A673 (cell line): ENCODE measurements around the gene AOC2. TPM values are rescaled to one million over a fixed set of nuclear protein-coding genes. Genes with fewer than 3 reads are reported as not detected.

Experiments
- BruUV-seq: library from RNA; stranded (reverse); fragments of 400-500 nt; replicated peaks from 2 replicates; lab custom pipeline; 2021; lab: Mats Ljungman, UMichigan
- CTCF ChIA-PET: fragments of 300-600 bp; sonication (Branson Sonifier 250); formaldehyde crosslinking; loops from one replicate; lab custom pipeline; 2022; ENCODE audit warnings: antibody characterized with exemption; lab: Charles Lee
- POLR2A ChIA-PET: fragments of 300-600 bp; sonication (Branson Sonifier 250); formaldehyde crosslinking; loops from one replicate; lab custom pipeline; 2022; ENCODE audit warnings: antibody characterized with exemption; ENCODE audit not compliant: low non-redundant PET; lab: Charles Lee
- DNase-seq: peaks from one replicate; pipeline ENCODE4 v3.0.0-alpha.2; 2015; ENCODE audit warnings: low spot score
- H3K27ac ChIP-seq: fragments of 200-600 bp; sonication (generic); 2 replicates; pipeline ENCODE4 v1.5.1; 2016; ENCODE audit warnings: mixed run types, low read depth, mild to moderate bottlenecking, mixed read lengths, antibody characterized with exemption, low read length; ENCODE audit not compliant: poor library complexity, severe bottlenecking
- H3K27me3 ChIP-seq: fragments of 200-600 bp; sonication (generic); replicated peaks from 2 replicates; pipeline ENCODE4 v1.6.1; 2017; ENCODE audit warnings: mixed run types, low read depth, mild to moderate bottlenecking, mixed read lengths, antibody characterized with exemption, low read length; ENCODE audit not compliant: insufficient read depth, poor library complexity
- H3K36me3 ChIP-seq: fragments of 200-600 bp; sonication (generic); 2 replicates; pipeline ENCODE4 v1.6.1; 2016; ENCODE audit warnings: mixed run types, mild to moderate bottlenecking, mixed read lengths, antibody characterized with exemption, low read length; ENCODE audit not compliant: insufficient read depth, poor library complexity, severe bottlenecking
- H3K4me1 ChIP-seq: fragments of 200-600 bp; sonication (generic); 2 replicates; pipeline ENCODE4 v1.6.1; 2017; ENCODE audit warnings: mixed run types, mild to moderate bottlenecking, mixed read lengths, antibody characterized with exemption, low read length; ENCODE audit not compliant: insufficient read depth, poor library complexity, severe bottlenecking
- H3K4me3 ChIP-seq: fragments of 200-600 bp; sonication (generic); 2 replicates; pipeline ENCODE4 v1.5.1; 2016; ENCODE audit warnings: low read depth, mixed run types, mild to moderate bottlenecking, mixed read lengths, low read length; ENCODE audit not compliant: poor library complexity, severe bottlenecking
- H3K9me3 ChIP-seq: fragments of 200-600 bp; sonication (generic); 2 replicates; pipeline ENCODE4 v1.6.1; 2016; ENCODE audit warnings: mixed run types, low read depth, mild to moderate bottlenecking, mixed read lengths, antibody characterized with exemption, low read length; ENCODE audit not compliant: poor library complexity, severe bottlenecking
- EZH2 ChIP-seq: fragments of 200-600 bp; sonication (generic); IDR thresholded peaks from 2 replicates; pipeline ENCODE4 v1.6.1; 2017; ENCODE audit warnings: borderline replicate concordance, low read depth, mild to moderate bottlenecking, mixed read lengths, antibody characterized with exemption, low read length; ENCODE audit not compliant: poor library complexity, severe bottlenecking
- intact Hi-C: fragments of 100-400 bp; cut with micrococcal nuclease; formaldehyde crosslinking; loops from one replicate; pipeline ENCODE4 v1.10.0; 2022; ENCODE audit not compliant: unreplicated experiment
- total RNA-seq: library from RNA; stranded (reverse); gene quantifications from 2 replicates; pipeline ENCODE4 v1.2.3, GENCODE V29; 2021
- TF ChIP-seq, protein P1 (sequence below): fragments of 300-800, 200-600 bp; sonication (generic); conservative IDR thresholded peaks from 2 replicates; pipeline ENCODE4 v1.5.1; 2017; ENCODE audit warnings: low read depth, mild to moderate bottlenecking, antibody characterized with exemption, low read length, moderate library complexity, mixed read lengths

Gene AOC2
- total RNA-seq, 1 experiment from 2014 or later: 1.2 TPM

DNA sequence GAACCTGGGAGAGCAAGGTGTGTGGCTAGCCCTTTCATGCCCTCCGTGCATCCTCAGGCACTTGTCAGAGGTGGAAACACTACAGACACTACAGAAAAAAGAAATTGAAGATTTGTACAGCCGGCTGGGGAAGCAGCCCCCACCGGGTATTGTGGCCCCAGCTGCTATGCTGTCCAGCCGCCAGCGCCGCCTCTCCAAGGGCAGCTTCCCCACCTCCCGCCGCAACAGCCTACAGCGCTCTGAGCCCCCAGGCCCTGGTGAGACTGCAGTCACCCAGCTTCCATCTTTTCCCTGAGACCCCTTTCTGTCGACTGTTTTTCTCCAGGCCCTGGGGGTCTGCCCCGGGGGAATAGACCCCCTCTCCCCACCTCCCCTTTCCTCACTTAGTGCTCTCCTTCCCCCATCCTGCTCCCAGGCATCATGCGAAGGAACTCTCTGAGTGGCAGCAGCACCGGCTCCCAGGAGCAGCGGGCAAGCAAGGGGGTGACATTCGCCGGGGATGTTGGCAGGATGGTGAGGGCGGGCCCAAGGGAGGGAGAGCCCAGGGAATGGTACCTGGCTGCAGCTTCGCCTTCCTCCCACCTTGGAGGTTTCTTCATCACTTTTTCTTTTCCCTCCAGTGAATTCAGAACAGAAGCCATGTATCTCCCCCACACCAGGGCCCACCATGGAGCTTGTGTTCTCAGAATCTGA lies 48.2 kb upstream of the AOC2 start:
- Histone ChIP-seq H3K9me3 (no peaks in the 10 kb centered on the region), H3K27ac (no peak overlapping the region), H3K4me3 (no peak overlapping the region), H3K36me3 (no peaks in the 10 kb centered on the region), H3K27me3 (no peaks in the 10 kb centered on the region), H3K4me1 (no peaks in the 10 kb centered on the region)
- POLR2A ChIA-PET: no interaction called here
- BruUV-seq: no TSS peak
- TF ChIP-seq, protein P1, sequence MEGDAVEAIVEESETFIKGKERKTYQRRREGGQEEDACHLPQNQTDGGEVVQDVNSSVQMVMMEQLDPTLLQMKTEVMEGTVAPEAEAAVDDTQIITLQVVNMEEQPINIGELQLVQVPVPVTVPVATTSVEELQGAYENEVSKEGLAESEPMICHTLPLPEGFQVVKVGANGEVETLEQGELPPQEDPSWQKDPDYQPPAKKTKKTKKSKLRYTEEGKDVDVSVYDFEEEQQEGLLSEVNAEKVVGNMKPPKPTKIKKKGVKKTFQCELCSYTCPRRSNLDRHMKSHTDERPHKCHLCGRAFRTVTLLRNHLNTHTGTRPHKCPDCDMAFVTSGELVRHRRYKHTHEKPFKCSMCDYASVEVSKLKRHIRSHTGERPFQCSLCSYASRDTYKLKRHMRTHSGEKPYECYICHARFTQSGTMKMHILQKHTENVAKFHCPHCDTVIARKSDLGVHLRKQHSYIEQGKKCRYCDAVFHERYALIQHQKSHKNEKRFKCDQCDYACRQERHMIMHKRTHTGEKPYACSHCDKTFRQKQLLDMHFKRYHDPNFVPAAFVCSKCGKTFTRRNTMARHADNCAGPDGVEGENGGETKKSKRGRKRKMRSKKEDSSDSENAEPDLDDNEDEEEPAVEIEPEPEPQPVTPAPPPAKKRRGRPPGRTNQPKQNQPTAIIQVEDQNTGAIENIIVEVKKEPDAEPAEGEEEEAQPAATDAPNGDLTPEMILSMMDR: no peak
- no peak for TF ChIP-seq EZH2
- CTCF ChIA-PET: no interaction called here
- intact Hi-C loops: no loop called here
- no peak for DNase-seq

DNA sequence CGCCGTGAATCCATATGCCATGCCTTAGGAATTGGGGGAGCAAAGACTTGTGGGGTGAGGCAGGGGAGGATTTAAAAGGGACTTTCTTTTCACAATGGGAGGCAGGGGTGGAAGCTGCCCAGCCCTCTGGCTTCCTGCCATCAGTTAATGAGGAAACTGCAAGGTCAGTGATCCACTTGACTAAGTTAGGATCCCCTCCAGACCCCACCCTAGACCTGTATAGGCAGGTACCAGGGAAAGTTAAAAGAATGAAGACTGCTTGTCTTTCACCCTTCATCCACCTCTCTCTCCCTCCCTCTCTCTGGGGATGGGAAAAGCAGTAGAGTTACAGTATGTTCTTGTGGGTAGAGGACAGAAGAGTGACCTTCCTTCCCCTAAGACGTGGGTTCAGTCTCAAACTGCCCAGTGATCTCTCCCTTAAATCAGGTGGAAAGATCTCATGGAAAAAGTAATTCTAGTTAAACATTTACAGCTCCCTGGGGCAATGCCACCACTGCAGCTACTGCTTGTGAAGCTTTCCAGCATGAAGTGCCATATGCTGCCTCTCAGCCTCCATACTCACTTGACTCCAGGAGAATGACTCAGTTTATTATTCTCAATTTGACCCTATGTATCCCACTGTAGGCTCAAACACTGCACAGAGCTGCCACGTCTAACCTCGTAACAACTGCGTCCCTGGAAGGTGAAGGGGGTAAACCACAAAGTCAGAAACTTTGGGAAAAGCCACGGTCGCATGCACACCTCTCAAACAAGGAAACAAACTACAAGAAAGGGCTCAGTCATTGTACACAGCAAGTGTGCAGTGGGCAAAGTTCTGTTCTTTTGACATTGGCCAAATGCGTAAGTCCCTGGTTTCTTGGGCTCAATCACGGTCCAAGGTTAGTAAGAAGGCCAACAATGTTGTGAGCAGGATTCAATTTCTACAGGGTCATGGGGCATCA lies 47.0 kb upstream of the AOC2 start:
- Histone ChIP-seq H3K27me3 (no peaks in the 10 kb centered on the region), H3K36me3 (no peaks in the 10 kb centered on the region), H3K27ac (no peak overlapping the region), H3K4me1 (no peaks in the 10 kb centered on the region), H3K9me3 (no peaks in the 10 kb centered on the region), H3K4me3 (peak overlapping the region; percentile 64)
- no TSS peak for BruUV-seq
- no peak for DNase-seq
- no peak for TF ChIP-seq EZH2
- TF ChIP-seq, protein P1: no peak
- ChIA-PET POLR2A (no interaction called here), CTCF (no interaction called here)
- intact Hi-C loops: no loop called here

DNA sequence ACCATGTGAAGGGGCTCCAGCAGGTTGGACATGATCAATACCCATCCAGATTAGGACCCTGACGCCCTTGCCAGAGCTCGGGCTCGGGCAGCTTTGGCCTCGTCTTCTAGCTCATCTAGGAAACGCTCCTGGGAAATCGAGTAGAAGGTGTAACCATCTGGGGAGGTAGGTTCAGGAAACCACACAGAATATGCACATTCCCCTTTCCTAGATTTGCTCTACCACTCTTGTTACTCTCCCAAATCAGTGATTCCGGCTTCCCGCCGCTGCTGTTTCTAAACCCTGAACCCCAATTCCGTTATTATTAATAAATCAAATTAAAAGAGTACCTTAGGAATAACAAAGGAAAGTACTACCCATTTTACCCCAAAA lies 46.4 kb upstream of the AOC2 start:
- CTCF ChIA-PET: no interaction called here
- TF ChIP-seq, protein P1: no peak
- no peak for TF ChIP-seq EZH2
- no peaks in the 10 kb centered on the region for H3K27me3 ChIP-seq
- H3K36me3 ChIP-seq: no peaks in the 10 kb centered on the region
- DNase-seq: no peak
- no peaks in the 10 kb centered on the region for H3K4me1 ChIP-seq
- H3K4me3 ChIP-seq: peak overlapping the region; percentile 64
- peak overlapping the region; percentile 59 for H3K27ac ChIP-seq
- intact Hi-C loops: no loop called here
- POLR2A ChIA-PET: no interaction called here
- H3K9me3 ChIP-seq: no peaks in the 10 kb centered on the region
- BruUV-seq: no TSS peak
